ENCODE results near the gene NFATC3. TPM values are rescaled to one million over a fixed set of nuclear protein-coding genes. Genes with fewer than 3 reads are reported as not detected.

NFATC3 gene
- total RNA-seq, 5 donors from 2014 or later (not counting 1 experiment from before 2014, with no cell fraction given) = 111 to 144 (median 116) TPM

GRCh38 chr16:68190081-68190480, 104.9 kb downstream of the NFATC3 start:
- ChIA-PET CTCF (interaction anchor here in 1 of 2 donors (0.6 kb wide), 1 partner anchor 306 kb away, joined by 3 read pairs; no protein-coding TSS in a partner anchor), POLR2A (no interaction called here)
- no peaks in the 10 kb centered on the region for H3K27me3 ChIP-seq (replicated peaks in 1 of 2; ENCODE audit: control insufficient read depth in 2 of 2, extremely low read depth in 1 of 2, insufficient read depth in 2 of 2, low read length in 1 of 2)
- H3K4me1 ChIP-seq (ENCODE audit: control insufficient read depth in 1 of 2, extremely low read depth in 1 of 2, insufficient read depth in 2 of 2, low read length in 2 of 2) = no peaks in the 10 kb centered on the region
- ATAC-seq (replicated peaks in 1 of 4) = no peak
- no CpG with 5 or more reads among the region's 1 CpG for WGBS (ENCODE audit: insufficient coverage)
- no peak for DNase-seq
- Mint-ChIP-seq H3K4me1 (peaks cover 2 to 16% (median 12%) of the 10 kb centered on the region in 3 donors), H3K9me3 (no peaks in the 10 kb centered on the region), H3K27me3 (no peaks in the 10 kb centered on the region), H3K4me3 (no peak overlapping the region), H3K36me3 (peaks cover 27% of the 10 kb centered on the region), H3K27ac (no peak overlapping the region)
- no peak overlapping the region for H3K27ac ChIP-seq (ENCODE audit: low read length)
- H3K36me3 ChIP-seq (ENCODE audit: control insufficient read depth in 2 of 2, extremely low read depth in 1 of 2, insufficient read depth in 1 of 2, low read length in 1 of 2) = peaks cover 3 to 76% of the 10 kb centered on the region in 2 donors
- no peak overlapping the region for H3K4me3 ChIP-seq (ENCODE audit: control insufficient read depth in 1 of 2, extremely low read depth in 1 of 2, low read length in 1 of 2)
- H3K9me3 ChIP-seq = no peaks in the 10 kb centered on the region

GRCh38 chr16:68190736-68191510, 105.8 kb downstream of the NFATC3 start:
- no peak overlapping the region for H3K4me3 Mint-ChIP-seq
- H3K36me3 Mint-ChIP-seq = peaks cover 23% of the 10 kb centered on the region

GRCh38 chr16:68194251-68194650, 109.1 kb downstream of the NFATC3 start:
- ATAC-seq (replicated peaks in 1 of 4) (no peak), DNase-seq (no peak)
- Histone ChIP-seq H3K36me3 (ENCODE audit: control insufficient read depth in 2 of 2, extremely low read depth in 1 of 2, insufficient read depth in 1 of 2, low read length in 1 of 2) (peaks cover 0 to 59% of the 10 kb centered on the region in 2 donors), H3K4me3 (ENCODE audit: control insufficient read depth in 1 of 2, extremely low read depth in 1 of 2, low read length in 1 of 2) (no peak overlapping the region), H3K4me1 (ENCODE audit: control insufficient read depth in 1 of 2, extremely low read depth in 1 of 2, insufficient read depth in 2 of 2, low read length in 2 of 2) (no peaks in the 10 kb centered on the region), H3K27me3 (replicated peaks in 1 of 2; ENCODE audit: control insufficient read depth in 2 of 2, extremely low read depth in 1 of 2, insufficient read depth in 2 of 2, low read length in 1 of 2) (no peaks in the 10 kb centered on the region), H3K27ac (ENCODE audit: low read length) (no peak overlapping the region), H3K9me3 (no peaks in the 10 kb centered on the region)
- POLR2A ChIA-PET = interaction anchor here in 1 of 2 donors (0.6 kb wide), 1 partner anchor 124 kb away, joined by 4 read pairs; no protein-coding TSS in a partner anchor
- CTCF ChIA-PET = interaction anchor here in 1 of 2 donors (0.7 kb wide), 1 partner anchor 10 kb away, joined by 3 read pairs; no protein-coding TSS in a partner anchor
- H3K9me3 Mint-ChIP-seq = no peaks in the 10 kb centered on the region
- H3K4me1 Mint-ChIP-seq = peaks cover 5 to 16% (median 12%) of the 10 kb centered on the region in 3 donors
- peak overlapping the region; percentile 44 to 52 for H3K27ac Mint-ChIP-seq
- H3K36me3 Mint-ChIP-seq = peaks cover 20% of the 10 kb centered on the region
- no peaks in the 10 kb centered on the region for H3K27me3 Mint-ChIP-seq
- WGBS (ENCODE audit: insufficient coverage) = 100% methylated on average over 1 of the region's 3 CpGs
- H3K4me3 Mint-ChIP-seq = no peak overlapping the region

More at GRCh38 chr16:68190736-68191510, 105.8 kb downstream of the NFATC3 start:
- Mint-ChIP-seq H3K9me3 (no peaks in the 10 kb centered on the region), H3K27me3 (no peaks in the 10 kb centered on the region), H3K4me1 (peaks cover 2 to 16% (median 12%) of the 10 kb centered on the region in 3 donors), H3K27ac (peak overlapping the region in 1 of 2 donors; percentile 35)
- H3K36me3 ChIP-seq (ENCODE audit: control insufficient read depth in 2 of 2, extremely low read depth in 1 of 2, insufficient read depth in 1 of 2, low read length in 1 of 2) = peaks cover 3 to 71% of the 10 kb centered on the region in 2 donors
- no peaks in the 10 kb centered on the region for H3K9me3 ChIP-seq
- DNase-seq (no peak), ATAC-seq (replicated peaks in 1 of 4) (no peak)
- no peak overlapping the region for H3K4me3 ChIP-seq (ENCODE audit: control insufficient read depth in 1 of 2, extremely low read depth in 1 of 2, low read length in 1 of 2)
- 96% methylated on average over 2 of the region's 2 CpGs for WGBS (ENCODE audit: insufficient coverage)
- no peaks in the 10 kb centered on the region for H3K4me1 ChIP-seq (ENCODE audit: control insufficient read depth in 1 of 2, extremely low read depth in 1 of 2, insufficient read depth in 2 of 2, low read length in 2 of 2)
- no peak overlapping the region for H3K27ac ChIP-seq (ENCODE audit: low read length)
- ChIA-PET POLR2A (no interaction called here), CTCF (no interaction called here)
- no peaks in the 10 kb centered on the region for H3K27me3 ChIP-seq (replicated peaks in 1 of 2; ENCODE audit: control insufficient read depth in 2 of 2, extremely low read depth in 1 of 2, insufficient read depth in 2 of 2, low read length in 1 of 2)

- DNase-seq = no peak
- Histone ChIP-seq H3K36me3 (ENCODE audit: control insufficient read depth in 2 of 2, extremely low read depth in 1 of 2, insufficient read depth in 1 of 2, low read length in 1 of 2) (peaks cover 0 to 43% of the 10 kb centered on the region in 2 donors), H3K27ac (ENCODE audit: low read length) (no peak overlapping the region), H3K9me3 (no peaks in the 10 kb centered on the region), H3K27me3 (replicated peaks in 1 of 2; ENCODE audit: control insufficient read depth in 2 of 2, extremely low read depth in 1 of 2, insufficient read depth in 2 of 2, low read length in 1 of 2) (no peaks in the 10 kb centered on the region), H3K4me3 (ENCODE audit: control insufficient read depth in 1 of 2, extremely low read depth in 1 of 2, low read length in 1 of 2) (no peak overlapping the region), H3K4me1 (ENCODE audit: control insufficient read depth in 1 of 2, extremely low read depth in 1 of 2, insufficient read depth in 2 of 2, low read length in 2 of 2) (no peaks in the 10 kb centered on the region)
- ATAC-seq (replicated peaks in 1 of 4) = no peak
- Mint-ChIP-seq H3K27me3 (no peaks in the 10 kb centered on the region), H3K4me1 (peaks cover 11 to 22% (median 18%) of the 10 kb centered on the region in 3 donors), H3K36me3 (peaks cover 13% of the 10 kb centered on the region), H3K9me3 (no peaks in the 10 kb centered on the region), H3K27ac (no peak overlapping the region), H3K4me3 (no peak overlapping the region)
- CTCF ChIA-PET = interaction anchor here in 1 of 2 donors (0.6 kb wide), 1 partner anchor 1451 kb away, joined by 4 read pairs; no protein-coding TSS in a partner anchor
- 100% methylated on average over 2 of the region's 2 CpGs for WGBS (ENCODE audit: insufficient coverage)
- POLR2A ChIA-PET = no interaction called here
Observed at GRCh38 chr16:68197250-68197649, 112.1 kb downstream of the NFATC3 start.

GRCh38 chr16:68200088-68200783, 115.1 kb downstream of the NFATC3 start:
- Histone ChIP-seq H3K27me3 (replicated peaks in 1 of 2; ENCODE audit: control insufficient read depth in 2 of 2, extremely low read depth in 1 of 2, insufficient read depth in 2 of 2, low read length in 1 of 2) (no peaks in the 10 kb centered on the region), H3K4me3 (ENCODE audit: control insufficient read depth in 1 of 2, extremely low read depth in 1 of 2, low read length in 1 of 2) (no peak overlapping the region), H3K9me3 (no peaks in the 10 kb centered on the region), H3K27ac (ENCODE audit: low read length) (no peak overlapping the region), H3K36me3 (ENCODE audit: control insufficient read depth in 2 of 2, extremely low read depth in 1 of 2, insufficient read depth in 1 of 2, low read length in 1 of 2) (peaks cover 0 to 27% of the 10 kb centered on the region in 2 donors), H3K4me1 (ENCODE audit: control insufficient read depth in 1 of 2, extremely low read depth in 1 of 2, insufficient read depth in 2 of 2, low read length in 2 of 2) (peaks cover 0 to 2% of the 10 kb centered on the region in 2 experiments)
- Mint-ChIP-seq H3K9me3 (no peaks in the 10 kb centered on the region), H3K4me3 (no peak overlapping the region), H3K4me1 (peaks cover 7 to 30% (median 19%) of the 10 kb centered on the region in 3 donors), H3K36me3 (peaks cover 8% of the 10 kb centered on the region), H3K27ac (peak overlapping the region; percentile 69 to 74), H3K27me3 (no peaks in the 10 kb centered on the region)
- ATAC-seq (replicated peaks in 1 of 4) (no peak), DNase-seq (no peak)
- 63% methylated on average over 1 of the region's 3 CpGs for WGBS (ENCODE audit: insufficient coverage)
- ChIA-PET CTCF (no interaction called here), POLR2A (no interaction called here)

GRCh38 chr16:68202091-68202519, 116.9 kb downstream of the NFATC3 start:
- H3K27me3 ChIP-seq (replicated peaks in 1 of 2; ENCODE audit: control insufficient read depth in 2 of 2, extremely low read depth in 1 of 2, insufficient read depth in 2 of 2, low read length in 1 of 2) = no peaks in the 10 kb centered on the region
- no peak overlapping the region for H3K4me3 ChIP-seq (ENCODE audit: control insufficient read depth in 1 of 2, extremely low read depth in 1 of 2, low read length in 1 of 2)
- Mint-ChIP-seq H3K4me1 (peaks cover 7 to 34% (median 22%) of the 10 kb centered on the region in 3 donors), H3K36me3 (peaks cover 8% of the 10 kb centered on the region), H3K9me3 (no peaks in the 10 kb centered on the region), H3K27ac (peak overlapping the region; percentile 36 to 81), H3K4me3 (no peak overlapping the region), H3K27me3 (no peaks in the 10 kb centered on the region)
- CTCF ChIA-PET = no interaction called here
- H3K36me3 ChIP-seq (ENCODE audit: control insufficient read depth in 2 of 2, extremely low read depth in 1 of 2, insufficient read depth in 1 of 2, low read length in 1 of 2) = peaks cover 0 to 25% of the 10 kb centered on the region in 2 donors
- H3K27ac ChIP-seq (ENCODE audit: low read length) = no peak overlapping the region
- no peak for DNase-seq
- peaks cover 0 to 2% of the 10 kb centered on the region in 2 experiments for H3K4me1 ChIP-seq (ENCODE audit: control insufficient read depth in 1 of 2, extremely low read depth in 1 of 2, insufficient read depth in 2 of 2, low read length in 2 of 2)
- POLR2A ChIA-PET = no interaction called here
- no peaks in the 10 kb centered on the region for H3K9me3 ChIP-seq
- ATAC-seq (replicated peaks in 1 of 4) = no peak
